Stimulated activated CD8-positive, alpha-beta memory T cell treated with anti-CD3 and anti-CD28 coated beads, Interleukin-7, amount 100 ng/mL, for 4 hours (primary cell): ENCODE results near the gene ETF1.

Experiments
- DNase-seq, 2 donors: peaks; one replicate each; pipeline ENCODE4 v3.0.0-alpha.2; 2020; ENCODE audit warnings: low read depth in 2 of 2

The ETF1 gene

GRCh38 chr5:138542956-138543729, at the start of gene ETF1:
ETF1 (minus strand) TSS chr5:138543236; CDS start chr5:138542918, 318 bp downstream.
- DNase-seq, result peak; percentile 100

GRCh38 chr5:138588013-138588788, 45.2 kb upstream of the ETF1 start:
- no peak for DNase-seq

GRCh38 chr5:138585157-138585556, 42.1 kb upstream of the ETF1 start:
- no peak for DNase-seq

- no peak for DNase-seq
These were observed 41.1 kb upstream of the ETF1 start for GRCh38 chr5:138583984-138584637.

GRCh38 chr5:138582959-138583358, 39.9 kb upstream of the ETF1 start:
- DNase-seq, result no peak

GRCh38 chr5:138580777-138581176, 37.7 kb upstream of the ETF1 start:
- DNase-seq, result no peak

GRCh38 chr5:138580001-138580400, 37.0 kb upstream of the ETF1 start:
- no peak for DNase-seq

- no peak for DNase-seq
These were observed 36.5 kb upstream of the ETF1 start for GRCh38 chr5:138579517-138579863.

GRCh38 chr5:138577452-138577851, 34.4 kb upstream of the ETF1 start:
- no peak for DNase-seq

- DNase-seq, result peak; percentile 95 to 97
These were observed 32.4 kb upstream of the ETF1 start, which contains the start of gene HSPA9 for GRCh38 chr5:138575194-138576015. HSPA9 (minus strand) TSS chr5:138575401; CDS start chr5:138575318, 83 bp downstream.

GRCh38 chr5:138574744-138575193, 31.7 kb upstream of the ETF1 start:
- DNase-seq, result no peak

- DNase-seq, result no peak
These were observed 31.1 kb upstream of the ETF1 start for GRCh38 chr5:138573949-138574670.

GRCh38 chr5:138573223-138573622, 30.2 kb upstream of the ETF1 start:
- DNase-seq, result no peak

GRCh38 chr5:138570871-138571270, 27.8 kb upstream of the ETF1 start:
- DNase-seq, result no peak

GRCh38 chr5:138569782-138570181, 26.7 kb upstream of the ETF1 start:
- no peak for DNase-seq

- DNase-seq, result no peak
These were observed 25.2 kb upstream of the ETF1 start for GRCh38 chr5:138568061-138568824.

- DNase-seq, result no peak
These were observed 23.8 kb upstream of the ETF1 start for GRCh38 chr5:138566792-138567191.

- peak in 1 of 2 donors; percentile 14 for DNase-seq
These were observed 22.2 kb upstream of the ETF1 start for GRCh38 chr5:138565100-138565821.

- DNase-seq, result no peak
These were observed 21.2 kb upstream of the ETF1 start for GRCh38 chr5:138564242-138564641.
